ENCODE measurements around the gene MARVELD3.
A peak's percentile ranks its signal among the peaks of the same experiment; 100 is the strongest.

The MARVELD3 gene

DNA sequence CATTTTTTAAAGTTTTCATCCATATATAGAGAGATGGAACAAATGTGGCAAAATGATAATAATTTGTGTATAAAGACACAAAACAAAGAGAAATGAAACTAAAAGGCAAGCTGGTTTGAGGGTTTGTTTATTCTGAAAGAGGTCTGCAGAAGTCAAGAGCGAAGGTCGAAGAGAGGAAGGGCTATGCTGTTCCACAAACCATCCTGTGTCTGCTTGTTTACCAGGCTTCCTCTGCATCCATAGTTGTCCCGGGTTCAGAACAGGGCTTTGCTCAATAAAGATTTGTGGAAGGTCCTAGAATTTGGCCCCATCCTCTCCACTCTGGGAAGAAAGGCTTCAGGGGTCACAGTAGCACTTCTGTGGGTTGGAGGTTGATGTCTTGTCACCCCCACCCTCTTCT is 2.4 kb upstream of the MARVELD3 start:
- DNase-seq = no peak

- DNase-seq = no peak
These were observed 702 bp upstream of the MARVELD3 start for GRCh38 chr16:71625113-71625850.

GRCh38 chr16:71626858-71627213 is 852 bp downstream of the MARVELD3 start:
- no peak for DNase-seq

GRCh38 chr16:71627731-71628181 is 1.8 kb downstream of the MARVELD3 start:
- no peak for DNase-seq

- DNase-seq = peak; percentile 23
These were observed 2.8 kb downstream of the MARVELD3 start for GRCh38 chr16:71628810-71629209.

DNA sequence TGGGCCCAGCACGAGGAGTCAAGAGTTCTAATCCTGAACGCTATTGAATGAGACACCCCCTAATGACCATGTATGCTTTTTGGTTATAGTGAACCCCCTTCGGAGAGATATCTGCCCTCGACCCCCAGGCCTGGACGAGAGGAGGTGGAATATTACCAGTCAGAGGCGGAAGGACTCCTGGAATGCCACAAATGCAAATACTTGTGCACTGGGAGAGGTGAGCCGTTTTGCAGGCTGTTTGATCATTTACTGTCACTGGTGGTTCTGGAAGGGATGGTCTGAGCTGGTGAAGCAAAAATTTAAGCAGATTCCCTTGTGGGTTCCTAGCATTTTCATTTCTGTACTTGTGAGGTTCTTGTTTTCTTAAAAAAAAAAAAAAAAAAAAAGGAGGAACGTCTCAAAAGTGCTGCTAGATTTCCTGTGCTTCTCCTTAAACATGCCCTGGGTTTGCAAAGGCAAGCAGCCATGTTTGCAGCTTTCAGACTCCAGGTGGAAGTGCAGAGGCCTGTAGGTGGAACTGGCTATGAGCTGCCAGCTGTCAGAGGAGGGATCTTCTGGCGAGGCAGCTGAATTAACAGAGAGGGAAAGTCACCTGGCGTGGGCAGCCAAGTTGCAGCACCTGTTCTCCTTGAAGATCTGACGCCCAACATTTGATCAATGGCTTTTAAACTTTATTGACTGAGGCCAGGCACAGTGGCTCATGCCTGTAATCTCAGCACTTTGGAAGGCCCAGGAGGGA is 3.5 kb downstream of the MARVELD3 start:
- DNase-seq = no peak

GRCh38 chr16:71630808-71631207 is 4.8 kb downstream of the MARVELD3 start:
- no peak for DNase-seq

DNA sequence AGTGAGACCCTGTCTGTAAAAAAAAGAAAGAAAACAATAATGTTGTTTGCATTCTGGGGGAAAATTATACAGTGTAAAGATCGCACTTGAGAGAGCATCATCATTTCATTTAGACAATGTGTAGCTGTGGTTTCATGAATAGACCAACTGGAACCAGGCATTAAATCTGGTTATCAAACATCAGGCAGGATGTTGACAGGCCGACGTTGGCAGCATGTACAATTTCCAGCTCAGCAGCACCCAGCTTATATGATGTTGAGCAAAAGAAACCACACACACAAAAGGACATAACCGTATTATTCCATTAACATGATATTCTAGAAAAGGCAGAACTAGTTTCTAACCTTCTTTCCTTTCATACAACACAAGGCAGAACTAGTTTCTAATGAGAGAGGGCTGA is 5.8 kb downstream of the MARVELD3 start:
- no peak for DNase-seq

- peak; percentile 56 for DNase-seq
These were observed 9.6 kb downstream of the MARVELD3 start for GRCh38 chr16:71635632-71636031.

DNA sequence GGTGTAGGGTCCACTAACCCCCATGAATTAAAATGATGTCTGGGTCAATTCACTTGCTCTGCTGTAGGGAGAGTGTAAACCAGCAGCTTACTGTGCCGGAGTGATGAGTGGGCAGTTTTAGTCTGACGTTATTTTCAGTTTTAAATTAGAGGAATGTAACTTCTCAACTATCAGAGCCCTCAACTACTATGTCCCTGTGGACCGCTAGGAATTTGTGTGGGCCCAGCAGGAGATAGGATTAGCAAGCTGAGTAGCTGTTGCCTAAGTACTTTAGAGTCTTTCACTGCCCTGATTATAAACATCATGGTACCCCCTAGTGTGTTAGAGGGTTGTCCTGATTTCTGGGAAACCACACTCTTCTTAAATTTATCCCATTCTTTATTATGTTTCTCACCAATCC is 11.4 kb downstream of the MARVELD3 start:
- DNase-seq = no peak

GRCh38 chr16:71645450-71645849 is 19.5 kb downstream of the MARVELD3 start:
- DNase-seq = peak; percentile 20

DNA sequence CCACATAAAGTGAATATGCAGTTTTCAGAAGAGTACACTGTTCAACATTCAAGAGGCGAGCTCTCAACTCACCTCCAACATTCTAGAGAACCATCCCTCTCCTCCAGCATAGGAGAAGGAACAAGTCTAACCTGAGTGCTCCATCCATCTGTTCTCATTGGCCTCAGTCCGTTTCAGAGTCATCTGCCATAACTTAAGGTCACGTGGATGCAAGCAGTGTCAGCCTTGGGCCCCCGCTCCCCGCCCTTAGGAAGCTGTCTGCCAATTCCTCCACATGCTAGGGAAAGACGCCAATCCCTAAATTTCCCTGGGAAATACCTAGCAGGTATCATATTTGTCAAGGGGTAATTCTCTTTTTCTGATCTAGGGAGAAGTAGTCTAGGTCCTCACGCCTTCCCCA is 21.4 kb downstream of the MARVELD3 start:
- no peak for DNase-seq

DNA sequence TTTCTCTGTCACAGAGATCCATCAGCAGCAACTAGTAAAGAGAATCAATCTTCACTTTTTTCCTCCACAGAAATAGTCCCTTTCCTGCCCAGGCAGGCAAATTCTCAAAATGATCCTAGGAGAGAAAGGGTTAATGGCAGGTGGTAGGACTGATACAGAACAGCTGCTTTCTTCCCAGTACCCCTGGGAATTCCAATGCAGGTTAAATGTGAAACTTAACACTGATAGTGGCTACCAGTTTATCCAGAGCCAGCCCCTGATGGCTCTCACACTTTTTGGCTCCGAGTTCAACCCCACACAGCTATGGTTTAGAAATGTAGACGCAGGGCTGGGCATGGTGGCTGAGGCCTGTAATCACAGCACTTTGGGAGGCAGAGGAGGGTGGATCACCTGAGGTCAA is 22.2 kb downstream of the MARVELD3 start:
- no peak for DNase-seq

- DNase-seq = peak; percentile 11
These were observed 22.9 kb downstream of the MARVELD3 start for GRCh38 chr16:71648921-71649320.

DNA sequence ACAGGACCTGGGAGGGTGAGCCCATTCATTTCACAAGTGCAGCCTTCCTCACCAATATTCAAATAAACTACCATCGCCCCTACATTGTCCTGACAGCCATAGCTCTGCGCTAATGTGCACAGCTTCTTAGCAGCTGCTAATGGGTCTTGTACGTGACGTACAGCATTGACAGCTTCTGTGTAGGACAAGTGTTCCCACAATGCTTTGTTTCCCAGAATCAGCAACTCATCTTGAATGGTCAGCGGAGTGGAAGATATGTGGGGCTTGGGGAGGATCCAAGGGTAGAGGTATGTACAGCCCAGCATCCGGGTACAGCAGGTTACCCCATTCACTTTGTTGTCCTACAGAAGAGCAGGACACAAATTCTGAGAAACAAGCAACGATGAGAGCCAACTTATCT is 23.7 kb downstream of the MARVELD3 start:
- no peak for DNase-seq

DNA sequence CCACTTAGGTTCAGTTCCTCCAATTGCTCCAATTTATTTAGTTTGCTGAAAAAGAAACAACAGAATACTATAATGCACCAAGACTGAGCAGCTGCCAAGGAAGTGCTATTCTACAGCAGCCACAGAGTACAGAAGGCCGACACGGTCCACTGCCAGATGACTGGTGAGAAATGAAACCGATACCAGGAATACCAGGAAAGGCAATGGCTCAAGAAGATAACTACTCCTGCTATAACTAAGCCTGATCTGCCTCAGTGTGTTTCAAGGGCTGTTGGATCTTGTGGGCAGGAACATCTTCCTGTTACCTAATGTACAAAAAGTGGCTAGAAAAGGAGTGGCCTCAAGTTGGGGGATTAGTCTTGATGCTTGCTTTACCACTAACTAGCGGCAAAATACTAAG is 32.8 kb downstream of the MARVELD3 start:
- no peak for DNase-seq

- DNase-seq = no peak
These were observed 33.5 kb downstream of the MARVELD3 start for GRCh38 chr16:71659471-71659870.

DNA sequence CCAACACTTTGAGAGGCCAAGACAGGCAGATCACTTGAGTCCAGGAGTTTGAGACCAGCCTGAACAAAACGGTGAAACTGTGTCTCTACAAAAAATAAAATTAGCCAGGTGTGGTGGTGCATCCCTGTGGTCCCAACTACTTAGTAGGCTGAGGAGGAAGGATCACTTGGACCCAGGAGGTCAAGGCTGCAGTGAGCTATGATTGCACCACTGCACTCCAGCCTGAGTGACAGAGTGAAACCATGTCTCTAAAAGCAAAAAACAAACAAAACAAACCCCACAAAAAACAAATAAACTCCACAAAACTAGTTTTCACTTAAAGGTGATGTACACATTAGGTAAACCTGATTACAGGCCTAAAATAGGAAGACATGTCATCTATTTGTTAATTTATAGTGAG is 40.3 kb downstream of the MARVELD3 start:
- DNase-seq = no peak

DNA sequence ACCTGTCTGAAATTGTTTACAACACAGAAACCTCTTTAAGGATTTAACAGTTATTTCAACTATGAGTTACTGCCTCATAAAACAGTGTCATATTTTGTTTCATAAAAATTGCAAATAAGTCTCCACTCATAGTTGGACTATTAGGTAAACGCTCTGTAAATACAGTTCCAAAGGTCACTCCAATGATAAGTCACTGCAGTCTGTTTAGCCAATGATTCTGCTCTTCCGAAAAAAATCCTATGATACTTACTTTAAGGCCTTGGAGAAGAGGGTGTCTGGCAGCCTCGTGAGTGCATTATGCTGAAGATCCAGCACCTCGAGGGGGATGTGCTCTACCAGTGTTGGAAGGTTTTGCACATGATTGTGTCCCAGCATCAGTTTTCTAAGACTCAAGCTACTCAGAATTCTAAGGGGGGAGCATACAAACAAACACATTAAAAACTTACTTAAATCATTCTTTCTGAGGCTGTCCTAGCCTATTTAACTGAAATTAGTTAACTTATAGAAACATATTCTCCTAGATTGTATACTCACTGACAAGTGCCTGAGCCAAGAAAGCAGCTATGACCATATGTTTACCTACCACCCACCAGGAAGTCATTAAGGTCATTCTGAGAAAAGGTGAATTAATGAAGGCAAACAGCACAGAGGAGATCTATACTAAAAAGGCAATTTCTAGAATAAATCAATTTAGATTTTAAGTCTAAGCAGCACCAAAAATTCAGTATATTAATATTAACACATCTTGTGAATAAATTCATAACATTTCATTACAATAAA is 41.1 kb downstream of the MARVELD3 start:
- no peak for DNase-seq

DNA sequence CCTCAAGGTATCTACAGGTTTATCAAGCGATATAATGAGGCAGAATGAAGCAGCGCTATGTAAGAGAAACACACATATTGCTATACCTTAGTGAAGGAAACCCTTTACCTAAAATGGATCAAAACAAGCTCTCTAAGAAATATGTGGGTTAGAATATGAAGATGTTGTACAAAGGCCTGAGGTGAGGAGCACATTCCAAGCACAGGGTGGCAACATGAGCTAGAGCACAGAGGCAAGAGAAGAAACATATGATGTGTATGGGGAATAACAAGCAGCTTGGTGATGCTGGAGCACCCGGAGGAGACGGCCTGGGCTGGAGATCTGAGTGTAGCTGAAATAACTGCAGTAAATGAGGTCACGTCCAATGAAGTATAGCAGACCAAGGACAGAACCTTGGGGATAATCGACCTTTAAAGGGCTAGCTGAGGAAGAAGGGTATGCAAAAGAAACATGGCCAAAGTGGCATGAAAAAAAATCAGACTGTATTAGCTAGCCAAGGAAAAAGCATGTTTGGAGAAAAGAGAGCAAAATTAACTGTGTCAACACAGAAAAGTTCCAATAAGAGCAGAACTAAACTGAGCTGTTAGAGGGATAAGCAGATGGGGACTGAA is 44.0 kb downstream of the MARVELD3 start:
- DNase-seq = no peak

DNA sequence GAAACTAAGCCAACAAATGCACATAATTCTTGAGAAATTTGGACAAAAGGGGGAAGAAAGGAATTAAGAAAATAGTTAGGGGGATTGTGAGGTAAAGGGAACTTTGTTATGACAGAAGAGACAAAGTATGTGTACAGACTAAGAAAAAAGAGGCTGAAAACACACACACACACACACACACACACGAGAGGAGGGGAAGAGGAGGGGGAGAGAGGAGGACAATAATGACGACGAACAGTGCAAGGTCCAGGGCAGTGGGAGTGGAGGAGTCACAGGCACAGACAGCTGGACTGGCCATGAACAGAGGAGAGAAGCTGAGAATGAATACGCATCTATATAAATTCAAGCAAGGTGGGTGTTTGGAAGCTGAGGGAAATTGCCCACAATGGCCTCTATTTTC is 44.6 kb downstream of the MARVELD3 start:
- DNase-seq = no peak

DNA sequence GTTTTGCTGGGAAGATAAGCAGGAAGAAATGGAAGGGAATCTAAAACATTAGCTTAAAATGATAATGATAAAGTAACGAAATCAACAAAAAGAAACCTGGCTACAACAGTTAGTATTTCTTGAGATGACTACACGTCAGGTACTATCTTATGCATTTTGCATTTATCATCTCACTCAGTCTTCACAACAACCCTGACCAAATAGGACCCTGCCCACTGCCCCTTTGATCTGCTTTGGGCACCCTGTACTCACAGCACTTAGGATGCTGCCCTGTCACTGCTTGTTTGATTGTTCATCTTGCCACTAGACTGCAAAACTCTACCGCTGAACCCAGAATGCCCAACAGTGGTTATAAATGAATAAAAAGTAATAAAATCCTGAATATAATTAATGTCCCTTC is 45.2 kb downstream of the MARVELD3 start:
- DNase-seq = no peak

GRCh38 chr16:71672125-71672524 is 46.1 kb downstream of the MARVELD3 start:
- DNase-seq = no peak

Data from suppressor macrophage treated with lipopolysaccharide for 4 hours (primary cell).